ENCODE data around the gene SLX4.

GRCh38 chr16:3549906-3550305 lies 61.5 kb downstream of the SLX4 start:
- TF ChIP-seq EP300 (IDR thresholded peaks at IDR 0.05) (no peak), CTCF (IDR thresholded peaks at IDR 0.05) (no peak), POLR2AphosphoS5 (IDR thresholded peaks at IDR 0.05) (no peak), POLR2A (IDR thresholded peaks at IDR 0.05) (no peak)

All from stomach (tissue), 4 donors.